Fibroblast of villous mesenchyme (primary cell): ENCODE data around the gene MRPL58. TPM values are rescaled to one million over a fixed set of nuclear protein-coding genes. Genes with fewer than 3 reads are reported as not detected.
A peak's percentile ranks its signal among the peaks of the same experiment; 100 is the strongest.

Experiments used
- DNase-seq: peaks from one replicate; pipeline ENCODE4 v3.0.0-alpha.2; 2010; ENCODE audit warnings: low read depth
- H3K4me3 ChIP-seq: 2 replicates; pipeline ENCODE4 v1.5.1; 2011; ENCODE audit warnings: low read depth, mild to moderate bottlenecking, low read length
- total RNA-seq: library from RNA; depleted of rRNA; stranded (reverse); fragments of >200 nt; gene quantifications from 2 replicates; pipeline ENCODE4 v1.2.3, GENCODE V29; 2012
- TF ChIP-seq, protein P1 (sequence below): IDR thresholded peaks from 2 replicates; pipeline ENCODE4 v1.5.1; 2012; ENCODE audit warnings: low read depth, mild to moderate bottlenecking, low read length; ENCODE audit not compliant: insufficient read depth

MRPL58 gene
- total RNA-seq, 1 donor: 23.7 TPM

- DNase-seq: peak; percentile 46
- H3K4me3 ChIP-seq: peak overlapping the region; percentile 87
- TF ChIP-seq, protein P1, sequence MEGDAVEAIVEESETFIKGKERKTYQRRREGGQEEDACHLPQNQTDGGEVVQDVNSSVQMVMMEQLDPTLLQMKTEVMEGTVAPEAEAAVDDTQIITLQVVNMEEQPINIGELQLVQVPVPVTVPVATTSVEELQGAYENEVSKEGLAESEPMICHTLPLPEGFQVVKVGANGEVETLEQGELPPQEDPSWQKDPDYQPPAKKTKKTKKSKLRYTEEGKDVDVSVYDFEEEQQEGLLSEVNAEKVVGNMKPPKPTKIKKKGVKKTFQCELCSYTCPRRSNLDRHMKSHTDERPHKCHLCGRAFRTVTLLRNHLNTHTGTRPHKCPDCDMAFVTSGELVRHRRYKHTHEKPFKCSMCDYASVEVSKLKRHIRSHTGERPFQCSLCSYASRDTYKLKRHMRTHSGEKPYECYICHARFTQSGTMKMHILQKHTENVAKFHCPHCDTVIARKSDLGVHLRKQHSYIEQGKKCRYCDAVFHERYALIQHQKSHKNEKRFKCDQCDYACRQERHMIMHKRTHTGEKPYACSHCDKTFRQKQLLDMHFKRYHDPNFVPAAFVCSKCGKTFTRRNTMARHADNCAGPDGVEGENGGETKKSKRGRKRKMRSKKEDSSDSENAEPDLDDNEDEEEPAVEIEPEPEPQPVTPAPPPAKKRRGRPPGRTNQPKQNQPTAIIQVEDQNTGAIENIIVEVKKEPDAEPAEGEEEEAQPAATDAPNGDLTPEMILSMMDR: no peak
Measured at GRCh38 chr17:75048249-75048878, 35.9 kb downstream of the MRPL58 start.

DNA sequence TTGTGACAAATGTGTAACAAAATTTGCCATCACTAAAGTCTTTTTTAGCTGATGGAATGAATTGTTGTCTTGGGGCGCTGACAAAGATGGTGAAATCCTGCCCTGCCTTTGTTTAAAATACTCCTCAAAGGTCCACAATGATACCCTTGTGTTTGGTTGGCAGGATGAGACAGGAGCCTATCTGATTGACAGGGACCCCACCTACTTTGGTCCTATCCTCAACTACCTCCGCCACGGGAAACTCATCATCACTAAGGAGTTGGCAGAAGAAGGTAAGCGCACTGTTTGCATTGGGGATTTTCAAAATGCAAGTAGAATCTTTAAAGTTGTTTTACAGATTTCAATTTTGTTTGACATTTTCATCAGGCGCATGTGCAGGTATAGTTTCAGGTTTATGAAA, 36.6 kb downstream of the MRPL58 start:
- TF ChIP-seq, protein P1: no peak
- DNase-seq: no peak
- no peak overlapping the region for H3K4me3 ChIP-seq

DNA sequence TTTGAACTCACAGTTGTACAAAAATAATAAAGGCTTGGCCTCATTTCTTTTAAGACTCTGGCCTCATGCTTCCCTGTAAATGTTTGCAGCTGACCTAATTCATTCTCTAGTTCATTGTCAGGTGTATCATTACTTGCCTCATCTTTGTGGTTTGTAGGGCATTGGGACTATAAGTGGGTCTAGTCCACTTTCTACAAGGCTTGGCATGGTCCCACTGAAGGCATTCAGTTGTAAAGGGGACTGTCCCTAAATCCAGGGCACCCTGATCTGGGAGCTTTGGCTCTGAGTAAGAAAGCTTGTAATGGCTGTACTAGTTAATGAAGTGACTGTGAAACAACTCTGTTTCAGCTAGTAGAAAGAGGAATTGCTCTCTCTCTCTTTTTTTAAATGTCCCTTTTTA, 37.2 kb downstream of the MRPL58 start:
- TF ChIP-seq, protein P1: no peak
- H3K4me3 ChIP-seq: no peak overlapping the region
- DNase-seq: no peak

DNA sequence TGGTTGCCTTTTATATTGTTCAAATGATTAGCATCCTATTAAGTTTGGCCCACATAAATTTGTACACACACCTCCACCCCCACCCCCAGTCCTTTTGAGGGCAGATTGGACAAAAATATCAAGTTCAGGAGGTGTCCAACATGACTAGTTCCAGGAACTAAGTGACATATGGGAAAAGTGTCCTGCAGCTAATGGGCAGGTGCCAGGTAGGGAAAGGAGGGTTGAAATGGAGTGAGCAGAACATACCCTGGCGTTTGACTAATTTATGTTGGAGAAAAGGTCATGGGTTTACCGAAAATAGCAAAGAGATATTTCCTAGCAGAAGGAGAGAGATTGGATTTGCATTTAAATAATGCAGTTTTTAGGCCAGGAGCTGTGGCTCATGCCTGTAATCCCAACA, 39.5 kb downstream of the MRPL58 start:
- no peak for DNase-seq
- H3K4me3 ChIP-seq: no peak overlapping the region
- TF ChIP-seq, protein P1: no peak

DNA sequence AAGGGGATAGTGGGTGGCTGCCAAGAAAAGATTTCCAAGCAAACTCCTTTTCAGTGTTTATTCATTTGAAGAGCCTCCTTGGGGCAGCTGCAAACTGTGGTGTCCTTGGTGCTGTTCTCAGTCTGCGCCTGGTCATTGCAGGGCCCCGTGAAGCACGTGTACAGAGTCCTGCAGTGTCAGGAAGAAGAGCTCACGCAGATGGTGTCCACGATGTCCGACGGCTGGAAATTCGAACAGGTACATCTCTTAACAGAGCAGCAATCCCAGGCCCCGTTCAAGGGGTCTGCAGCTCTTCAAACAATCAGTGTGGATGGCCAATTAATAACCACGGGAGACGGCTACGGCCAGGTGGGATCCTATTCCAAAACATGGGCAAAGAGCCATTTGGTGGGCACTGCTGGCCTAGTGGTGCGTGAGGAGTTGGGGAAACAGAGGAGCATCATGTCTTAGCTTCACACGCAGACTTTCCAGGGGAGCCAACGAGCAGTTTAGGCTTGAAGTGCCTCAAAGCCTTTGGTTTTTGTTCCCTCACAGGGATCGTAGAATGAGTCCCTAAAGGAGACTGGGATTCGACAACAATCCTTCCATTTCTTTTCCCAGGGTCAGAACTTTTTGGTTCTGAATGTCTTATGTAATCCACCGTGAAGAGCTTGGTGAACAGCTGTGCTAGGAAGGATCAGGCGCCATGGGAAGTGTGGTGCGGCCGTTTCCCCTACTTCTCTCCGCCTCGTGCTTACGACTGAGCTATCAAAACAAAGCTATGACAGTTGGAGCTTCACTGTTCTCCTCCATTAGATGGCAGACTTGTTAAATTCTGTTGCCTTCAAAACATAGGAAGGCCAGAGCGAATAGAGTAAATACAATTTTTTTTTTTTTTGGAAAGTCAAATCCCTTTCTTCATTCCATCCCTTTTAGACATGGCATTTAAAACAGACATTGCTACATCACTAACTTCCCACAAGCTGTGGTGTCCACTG, 47.2 kb downstream of the MRPL58 start:
- DNase-seq: peak; percentile 85
- no peak overlapping the region for H3K4me3 ChIP-seq
- TF ChIP-seq, protein P1: peak; percentile 54

- H3K4me3 ChIP-seq: no peak overlapping the region
- TF ChIP-seq, protein P1: no peak
- DNase-seq: no peak
Measured at GRCh38 chr17:75060434-75061054, 48.1 kb downstream of the MRPL58 start.
